Measurements from ENCODE around the gene HNRNPF.

GRCh38 chr10:43361547-43362190 is 47.3 kb downstream of the HNRNPF start:
- TF ChIP-seq CTCF (IDR thresholded peaks at IDR 0.05; ENCODE audit: low read depth, low read length, poor library complexity, severe bottlenecking) (no peak), EZH2phosphoT487 (IDR thresholded peaks at IDR 0.05; ENCODE audit: borderline replicate concordance, low read length) (no peak)

All from DOHH2 (cell line).